Heart left ventricle (tissue), 13 donors: Measurements from ENCODE around the gene SLC30A10.

Experiments used
- CTCF ChIP-seq, 12 donors: fragments of 200-600 bp; sonication (generic) in 4 of 12; IDR thresholded peaks; one replicate each; pipeline versions ENCODE4 v1.5.0 to v1.8.0; 2018 to 2022; ENCODE audit warnings: antibody characterized with exemption in 12 of 12, mild to moderate bottlenecking in 5 of 12
- POLR2A ChIP-seq, 2 donors: fragments of 450-650 bp; IDR thresholded peaks; one replicate each; pipeline ENCODE4 v1.6.1; 2017; ENCODE audit warnings: antibody characterized with exemption in 2 of 2, mild to moderate bottlenecking in 2 of 2, moderate library complexity in 2 of 2
- donor health status: ischemic (EF 13 %, LVEDD 7.1; RV severe dilation, severe dysfunction).
- donor health status: DM: no; HTN: yes; CAD: no.
- donor health status: DM: no; HTN: no; CAD: no.
- donor health status: ischemic (EF 25% LVEDD 6.9; RV normal size, moderate dysfunction).
- donor health status: ischemic (EF 25% LVEDD 5.7; RV mildly dilated, moderate dysfunction).
- donor health status: ischemic (EF 35%, LVEDD 5.7; RV mildly dilated, moderate dysfunction).
- donor health status: nonischemic (EF 11% LVEDD 7.7; RV severe dilation, severe dysfunction).
- donor health status: DM: yes; HTN: yes; CAD: no.
- donor health status: PGD.
- donor health status: ischemic (EF 29% LVEDD 5.4; RV normal size, mild dysfunction).
- donor health status: nonischemic (EF 23%, LVEDD 6.1; RV moderate dilation, normal function).

- no peak for TF ChIP-seq CTCF (IDR thresholded peaks at IDR 0.05)
- no peak for TF ChIP-seq POLR2A (IDR thresholded peaks at IDR 0.05)
Observed at GRCh38 chr1:219904934-219905333, 23.4 kb downstream of the SLC30A10 start.
